HCT116 (cell line): Measurements from ENCODE around the gene ARNT2.

Source experiments
- CTCF ChIP-seq, 3 experiments: fragments of 200-600 bp in 1 of 3; sonication (generic) in 1 of 3; IDR thresholded peaks in 2 of 3; conservative IDR thresholded peaks in 1 of 3; 2 replicates each; pipeline ENCODE4 v1.5.1; 2012 to 2017; ENCODE audit warnings: low read depth in 2 of 3, low read length in 2 of 3, antibody characterized with exemption in 1 of 3, borderline replicate concordance in 1 of 3, control low read depth in 1 of 3, mild to moderate bottlenecking in 1 of 3, mixed read lengths in 1 of 3, mixed run types in 1 of 3, moderate library complexity in 1 of 3; ENCODE audit not compliant: insufficient read depth in 1 of 3
- EGR1 ChIP-seq: IDR thresholded peaks from 2 replicates; pipeline ENCODE4 v1.6.1; 2012; ENCODE audit warnings: low read depth
- EZH2 ChIP-seq: fragments of 200-600 bp; sonication (generic); IDR thresholded peaks from 2 replicates; pipeline ENCODE4 v1.6.1; 2017; ENCODE audit warnings: antibody characterized with exemption, mixed run types
- POLR2A ChIP-seq: IDR thresholded peaks from 2 replicates; pipeline ENCODE4 v1.7.0; 2011; ENCODE audit warnings: borderline replicate concordance; ENCODE audit not compliant: insufficient read depth, insufficient read length; ENCODE audit errors: extremely low read depth
- POLR2AphosphoS5 ChIP-seq: IDR thresholded peaks from 2 replicates; pipeline ENCODE4 v1.6.1; 2011; ENCODE audit warnings: mild to moderate bottlenecking, low read depth, low read length, moderate library complexity
- RAD21 ChIP-seq: IDR thresholded peaks from 2 replicates; pipeline ENCODE4 v1.6.1; 2012; ENCODE audit warnings: low read depth, mild to moderate bottlenecking
- SP1 ChIP-seq: IDR thresholded peaks from 2 replicates; pipeline ENCODE4 v1.6.1; 2012; ENCODE audit warnings: low read depth
- SRF ChIP-seq: IDR thresholded peaks from 2 replicates; pipeline ENCODE4 v1.6.1; 2012; ENCODE audit warnings: low read depth
- YY1 ChIP-seq: IDR thresholded peaks from 2 replicates; pipeline ENCODE4 v1.6.1; 2011; ENCODE audit warnings: low read length, low read depth, moderate library complexity, mild to moderate bottlenecking; ENCODE audit not compliant: insufficient replicate concordance; ENCODE audit errors: extremely low read depth
- TF ChIP-seq, protein P1 (sequence below): IDR thresholded peaks from 2 replicates; pipeline ENCODE4 v1.6.1; 2012
- TF ChIP-seq, protein P2 (sequence below): IDR thresholded peaks from 2 replicates; pipeline ENCODE4 v1.6.1; 2012; ENCODE audit warnings: low read depth
- TF ChIP-seq, protein P3 (sequence below): IDR thresholded peaks from 2 replicates; pipeline ENCODE4 v1.6.1; 2012

GRCh38 chr15:80405970-80406369 is 1.8 kb downstream of the ARNT2 start:
- no peak for TF ChIP-seq EGR1
- no peak for TF ChIP-seq POLR2A
- TF ChIP-seq, protein P1, sequence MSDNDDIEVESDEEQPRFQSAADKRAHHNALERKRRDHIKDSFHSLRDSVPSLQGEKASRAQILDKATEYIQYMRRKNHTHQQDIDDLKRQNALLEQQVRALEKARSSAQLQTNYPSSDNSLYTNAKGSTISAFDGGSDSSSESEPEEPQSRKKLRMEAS: no peak
- TF ChIP-seq CTCF (IDR thresholded peaks at IDR 0.05 in 2 of 3, conservative IDR thresholded peaks at IDR 0.05 in 1 of 3; ENCODE audit: borderline replicate concordance in 1 of 3, insufficient read depth in 1 of 3, low read depth in 2 of 3, low read length in 2 of 3): no peak
- no peak for TF ChIP-seq POLR2AphosphoS5
- no peak for TF ChIP-seq SP1
- TF ChIP-seq, protein P2, sequence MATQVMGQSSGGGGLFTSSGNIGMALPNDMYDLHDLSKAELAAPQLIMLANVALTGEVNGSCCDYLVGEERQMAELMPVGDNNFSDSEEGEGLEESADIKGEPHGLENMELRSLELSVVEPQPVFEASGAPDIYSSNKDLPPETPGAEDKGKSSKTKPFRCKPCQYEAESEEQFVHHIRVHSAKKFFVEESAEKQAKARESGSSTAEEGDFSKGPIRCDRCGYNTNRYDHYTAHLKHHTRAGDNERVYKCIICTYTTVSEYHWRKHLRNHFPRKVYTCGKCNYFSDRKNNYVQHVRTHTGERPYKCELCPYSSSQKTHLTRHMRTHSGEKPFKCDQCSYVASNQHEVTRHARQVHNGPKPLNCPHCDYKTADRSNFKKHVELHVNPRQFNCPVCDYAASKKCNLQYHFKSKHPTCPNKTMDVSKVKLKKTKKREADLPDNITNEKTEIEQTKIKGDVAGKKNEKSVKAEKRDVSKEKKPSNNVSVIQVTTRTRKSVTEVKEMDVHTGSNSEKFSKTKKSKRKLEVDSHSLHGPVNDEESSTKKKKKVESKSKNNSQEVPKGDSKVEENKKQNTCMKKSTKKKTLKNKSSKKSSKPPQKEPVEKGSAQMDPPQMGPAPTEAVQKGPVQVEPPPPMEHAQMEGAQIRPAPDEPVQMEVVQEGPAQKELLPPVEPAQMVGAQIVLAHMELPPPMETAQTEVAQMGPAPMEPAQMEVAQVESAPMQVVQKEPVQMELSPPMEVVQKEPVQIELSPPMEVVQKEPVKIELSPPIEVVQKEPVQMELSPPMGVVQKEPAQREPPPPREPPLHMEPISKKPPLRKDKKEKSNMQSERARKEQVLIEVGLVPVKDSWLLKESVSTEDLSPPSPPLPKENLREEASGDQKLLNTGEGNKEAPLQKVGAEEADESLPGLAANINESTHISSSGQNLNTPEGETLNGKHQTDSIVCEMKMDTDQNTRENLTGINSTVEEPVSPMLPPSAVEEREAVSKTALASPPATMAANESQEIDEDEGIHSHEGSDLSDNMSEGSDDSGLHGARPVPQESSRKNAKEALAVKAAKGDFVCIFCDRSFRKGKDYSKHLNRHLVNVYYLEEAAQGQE: no peak
- TF ChIP-seq, protein P3, sequence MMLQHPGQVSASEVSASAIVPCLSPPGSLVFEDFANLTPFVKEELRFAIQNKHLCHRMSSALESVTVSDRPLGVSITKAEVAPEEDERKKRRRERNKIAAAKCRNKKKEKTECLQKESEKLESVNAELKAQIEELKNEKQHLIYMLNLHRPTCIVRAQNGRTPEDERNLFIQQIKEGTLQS: no peak
- TF ChIP-seq SRF: no peak
- no peak for TF ChIP-seq RAD21
- no peak for TF ChIP-seq EZH2
- no peak for TF ChIP-seq YY1
